H9 (cell line): ENCODE data around the gene CD5L. TPM values are rescaled to one million over a fixed set of nuclear protein-coding genes. Genes with fewer than 3 reads are reported as not detected.

ENCODE experiments used
- DNase-seq: peaks from one replicate; pipeline ENCODE4 v3.0.0-alpha.2; 2017
- H2AFZ ChIP-seq: one replicate; pipeline ENCODE4 v1.6.1; 2013; ENCODE audit warnings: mild to moderate bottlenecking, low read length, control low read depth, moderate library complexity
- H2AK5ac ChIP-seq: 2 replicates; pipeline ENCODE4 v1.6.1; 2013; ENCODE audit warnings: low read length, control low read depth, mixed read lengths; ENCODE audit not compliant: insufficient read length
- H2BK120ac ChIP-seq: one replicate; pipeline ENCODE4 v1.6.1; 2013; ENCODE audit warnings: low read depth, mild to moderate bottlenecking, low read length, control low read depth, inconsistent platforms; ENCODE audit not compliant: poor library complexity, severe bottlenecking
- H2BK12ac ChIP-seq: 2 replicates; pipeline ENCODE4 v1.6.1; 2013; ENCODE audit warnings: low read length, control low read depth, mixed read lengths, low read depth; ENCODE audit not compliant: insufficient read length
- H2BK15ac ChIP-seq: 2 replicates; pipeline ENCODE4 v1.6.1; 2013; ENCODE audit warnings: low read depth, low read length, control low read depth
- H2BK20ac ChIP-seq: one replicate; pipeline ENCODE4 v1.6.1; 2013; ENCODE audit warnings: low read depth, mild to moderate bottlenecking, low read length, control low read depth, inconsistent platforms; ENCODE audit not compliant: poor library complexity, severe bottlenecking
- H2BK5ac ChIP-seq: 2 replicates; pipeline ENCODE4 v1.6.1; 2013; ENCODE audit warnings: low read length, control low read depth, mixed read lengths; ENCODE audit not compliant: insufficient read length
- H3K14ac ChIP-seq: 2 replicates; pipeline ENCODE4 v1.6.1; 2013; ENCODE audit warnings: low read length, control low read depth; ENCODE audit not compliant: insufficient read depth
- H3K18ac ChIP-seq: 2 replicates; pipeline ENCODE4 v1.6.1; 2013; ENCODE audit warnings: low read depth, mild to moderate bottlenecking, mixed read lengths, low read length, control low read depth; ENCODE audit not compliant: insufficient read length
- H3K23ac ChIP-seq: 2 replicates; pipeline ENCODE4 v1.6.1; 2013; ENCODE audit warnings: low read length, control low read depth, mixed read lengths, low read depth; ENCODE audit not compliant: insufficient read length
- H3K23me2 ChIP-seq: 2 replicates; pipeline ENCODE4 v1.6.1; 2013; ENCODE audit warnings: low read depth, mild to moderate bottlenecking, mixed read lengths, low read length, control low read depth; ENCODE audit not compliant: insufficient read length, poor library complexity, severe bottlenecking
- H3K27ac ChIP-seq: 2 replicates; pipeline ENCODE4 v1.5.1; 2013; ENCODE audit warnings: low read length, control low read depth, mixed read lengths, low read depth; ENCODE audit not compliant: insufficient read length
- H3K27me3 ChIP-seq: 2 replicates; pipeline ENCODE4 v1.6.1; 2013; ENCODE audit warnings: low read length, control low read depth, inconsistent platforms; ENCODE audit not compliant: insufficient read depth
- H3K4ac ChIP-seq: 2 replicates; pipeline ENCODE4 v1.6.1; 2013; ENCODE audit warnings: low read depth, mild to moderate bottlenecking, control low read depth, inconsistent platforms, low read length, moderate library complexity
- H3K4me1 ChIP-seq: 2 replicates; pipeline ENCODE4 v1.6.1; 2013; ENCODE audit warnings: low read length, control low read depth, inconsistent platforms; ENCODE audit not compliant: insufficient read depth
- H3K4me2 ChIP-seq: 2 replicates; pipeline ENCODE4 v1.6.1; 2013; ENCODE audit warnings: low read length, control low read depth, mixed read lengths; ENCODE audit not compliant: insufficient read length, insufficient read depth
- H3K56ac ChIP-seq: 2 replicates; pipeline ENCODE4 v1.6.1; 2013; ENCODE audit warnings: low read depth, mild to moderate bottlenecking, mixed read lengths, low read length, control low read depth; ENCODE audit not compliant: insufficient read length
- H3K79me1 ChIP-seq: 2 replicates; pipeline ENCODE4 v1.6.1; 2013; ENCODE audit warnings: low read depth, mild to moderate bottlenecking, moderate library complexity, low read length, control low read depth, inconsistent platforms; ENCODE audit not compliant: insufficient read depth, poor library complexity, severe bottlenecking
- H3K79me2 ChIP-seq: 2 replicates; pipeline ENCODE4 v1.6.1; 2013; ENCODE audit warnings: low read length, control low read depth, inconsistent platforms; ENCODE audit not compliant: insufficient read depth
- H3K9ac ChIP-seq: 2 replicates; pipeline ENCODE4 v1.6.1; 2013; ENCODE audit warnings: low read length, control low read depth, mixed read lengths; ENCODE audit not compliant: insufficient read length; ENCODE audit errors: extremely low read depth
- H3K9me3 ChIP-seq: one replicate; pipeline ENCODE4 v1.6.1; 2013; ENCODE audit warnings: low read depth, low read length, inconsistent platforms; ENCODE audit not compliant: control insufficient read depth
- H3T11ph ChIP-seq: one replicate; pipeline ENCODE4 v1.6.1; 2013; ENCODE audit warnings: mild to moderate bottlenecking, low read length, control low read depth, inconsistent platforms
- H4K20me1 ChIP-seq: one replicate; pipeline ENCODE4 v1.6.1; 2013; ENCODE audit not compliant: control insufficient read depth, insufficient read length, insufficient read depth
- H4K5ac ChIP-seq: 2 replicates; pipeline ENCODE4 v1.6.1; 2013; ENCODE audit warnings: low read depth, mild to moderate bottlenecking, mixed read lengths, low read length, control low read depth; ENCODE audit not compliant: insufficient read length
- H4K8ac ChIP-seq: replicated peaks from 2 replicates; pipeline ENCODE4 v1.6.1; 2013; ENCODE audit warnings: low read length, control low read depth, mixed read lengths, low read depth; ENCODE audit not compliant: insufficient read length
- H4K91ac ChIP-seq: 2 replicates; pipeline ENCODE4 v1.6.1; 2013; ENCODE audit warnings: low read depth, mild to moderate bottlenecking, moderate library complexity, mixed read lengths, low read length, control low read depth; ENCODE audit not compliant: insufficient read length
- H3K27ac Mint-ChIP-seq, 3 experiments: 2 replicates in 2 of 3; 3 replicates in 1 of 3; pipeline ENCODE4 v1.8.0; 2020 to 2021; ENCODE audit warnings: mixed read lengths in 3 of 3, mild to moderate bottlenecking in 1 of 3, moderate library complexity in 1 of 3
- H3K27me3 Mint-ChIP-seq: 2 replicates; pipeline ENCODE4 v1.8.0; 2021; ENCODE audit warnings: low read depth, mild to moderate bottlenecking, moderate library complexity, mixed read lengths
- H3K36me3 Mint-ChIP-seq, 3 experiments: 2 replicates in 2 of 3; 3 replicates in 1 of 3; pipeline ENCODE4 v1.8.0; 2020 to 2021; ENCODE audit warnings: low read depth in 3 of 3, mixed read lengths in 3 of 3; ENCODE audit not compliant: insufficient read depth in 1 of 3
- H3K4me1 Mint-ChIP-seq, 2 experiments: 2 replicates each; pipeline ENCODE4 v1.8.0; 2020; ENCODE audit warnings: mixed read lengths in 2 of 2
- H3K4me3 Mint-ChIP-seq, 2 experiments: 2 replicates in 1 of 2; 3 replicates in 1 of 2; pipeline ENCODE4 v1.8.0; 2020 to 2021; ENCODE audit warnings: mild to moderate bottlenecking in 2 of 2, mixed read lengths in 2 of 2, moderate library complexity in 1 of 2
- H3K9me3 Mint-ChIP-seq, 2 experiments: 2 replicates in 1 of 2; 3 replicates in 1 of 2; pipeline ENCODE4 v1.8.0; 2020; ENCODE audit warnings: mild to moderate bottlenecking in 2 of 2, mixed read lengths in 2 of 2, moderate library complexity in 1 of 2
- WGBS: extraction: QIAGEN DNeasy Blood & Tissue Kit; methylation state at CpG from one replicate; pipeline ENCODE4 v1.1.7; 2013; ENCODE audit warnings: missing lambda C conversion rate, low lambda C conversion rate, mixed read lengths; ENCODE audit not compliant: insufficient read length; ENCODE audit errors: extremely low coverage; 5-methylcytosine and 5-hydroxymethylcytosine counted together
- total RNA-seq: library from RNA; stranded (reverse); gene quantifications from 2 replicates; pipeline ENCODE4 v1.2.1, GENCODE V29; 2021
- TF ChIP-seq, protein P1 (sequence below): fragments of 200-600 bp; sonication (generic); conservative IDR thresholded peaks from 3 replicates; pipeline ENCODE4 v1.8.0; 2021; ENCODE audit warnings: antibody characterized with exemption, mild to moderate bottlenecking

CD5L gene
- total RNA-seq, 1 experiment from 2014 or later: not detected

DNA sequence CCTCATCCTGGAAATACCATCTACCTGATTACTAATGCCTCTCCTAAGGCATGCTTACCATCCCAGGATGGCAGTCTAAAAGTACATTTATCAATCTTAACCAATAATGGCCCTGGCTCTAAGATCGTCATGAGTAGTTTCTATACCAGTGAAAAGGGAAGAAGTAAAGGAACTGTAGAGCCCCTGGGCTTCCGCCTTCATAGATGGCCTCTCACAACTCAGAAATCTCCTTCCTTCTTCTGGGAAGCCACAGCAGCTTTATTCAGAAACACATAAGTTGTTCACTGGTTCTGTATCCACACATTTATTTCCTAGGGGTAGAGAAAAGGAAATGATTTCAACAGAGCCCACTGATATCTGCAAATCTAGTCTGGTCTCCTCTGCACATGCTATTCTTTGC lies 41.0 kb upstream of the CD5L start:
- Mint-ChIP-seq H3K27ac (no peak overlapping the region), H3K4me3 (no peak overlapping the region), H3K27me3 (peaks cover 2% of the 10 kb centered on the region; the same call in 1 of the 2 replicates), H3K4me1 (no peaks in the 10 kb centered on the region), H3K9me3 (no peaks in the 10 kb centered on the region; a peak in 1 of 5 replicates), H3K36me3 (no peaks in the 10 kb centered on the region)
- H3K4me1 ChIP-seq: no peaks in the 10 kb centered on the region
- no peak overlapping the region for H2BK12ac ChIP-seq
- H2AK5ac ChIP-seq: no peak overlapping the region
- H3K79me2 ChIP-seq: no peaks in the 10 kb centered on the region
- H3T11ph ChIP-seq: no peak overlapping the region
- no CpG with 5 or more reads among the region's 2 CpGs for WGBS
- no peak overlapping the region for H3K9ac ChIP-seq
- no peak overlapping the region for H3K56ac ChIP-seq
- H2BK5ac ChIP-seq: no peak overlapping the region
- H2AFZ ChIP-seq: no peak overlapping the region
- H4K91ac ChIP-seq: no peak overlapping the region
- H3K4ac ChIP-seq: no peak overlapping the region
- H3K9me3 ChIP-seq: no peaks in the 10 kb centered on the region
- H3K27ac ChIP-seq: no peak overlapping the region
- H4K5ac ChIP-seq: no peak overlapping the region
- H3K14ac ChIP-seq: no peak overlapping the region
- no peak overlapping the region for H2BK120ac ChIP-seq
- TF ChIP-seq, protein P1, sequence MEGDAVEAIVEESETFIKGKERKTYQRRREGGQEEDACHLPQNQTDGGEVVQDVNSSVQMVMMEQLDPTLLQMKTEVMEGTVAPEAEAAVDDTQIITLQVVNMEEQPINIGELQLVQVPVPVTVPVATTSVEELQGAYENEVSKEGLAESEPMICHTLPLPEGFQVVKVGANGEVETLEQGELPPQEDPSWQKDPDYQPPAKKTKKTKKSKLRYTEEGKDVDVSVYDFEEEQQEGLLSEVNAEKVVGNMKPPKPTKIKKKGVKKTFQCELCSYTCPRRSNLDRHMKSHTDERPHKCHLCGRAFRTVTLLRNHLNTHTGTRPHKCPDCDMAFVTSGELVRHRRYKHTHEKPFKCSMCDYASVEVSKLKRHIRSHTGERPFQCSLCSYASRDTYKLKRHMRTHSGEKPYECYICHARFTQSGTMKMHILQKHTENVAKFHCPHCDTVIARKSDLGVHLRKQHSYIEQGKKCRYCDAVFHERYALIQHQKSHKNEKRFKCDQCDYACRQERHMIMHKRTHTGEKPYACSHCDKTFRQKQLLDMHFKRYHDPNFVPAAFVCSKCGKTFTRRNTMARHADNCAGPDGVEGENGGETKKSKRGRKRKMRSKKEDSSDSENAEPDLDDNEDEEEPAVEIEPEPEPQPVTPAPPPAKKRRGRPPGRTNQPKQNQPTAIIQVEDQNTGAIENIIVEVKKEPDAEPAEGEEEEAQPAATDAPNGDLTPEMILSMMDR: no peak
- no peaks in the 10 kb centered on the region for H3K23me2 ChIP-seq
- no peak overlapping the region for H3K4me2 ChIP-seq
- no peaks in the 10 kb centered on the region for H4K20me1 ChIP-seq
- no peak overlapping the region for H4K8ac ChIP-seq
- H3K27me3 ChIP-seq: no peaks in the 10 kb centered on the region
- DNase-seq: no peak
- no peak overlapping the region for H2BK20ac ChIP-seq
- H3K18ac ChIP-seq: no peak overlapping the region
- H3K23ac ChIP-seq: no peak overlapping the region
- no peak overlapping the region for H2BK15ac ChIP-seq
- H3K79me1 ChIP-seq: no peaks in the 10 kb centered on the region
